ENCODE measurements around the gene NLE1.
"Not testable (repeated sequence)": the region's sequence is repeated elsewhere in the genome, so short reads cannot be mapped to it uniquely, and the experiment has no call there.

GRCh38 chr17:35172321-35172720, 30.2 kb upstream of the NLE1 start:
- not testable (repeated sequence) for TF ChIP-seq POLR2AphosphoS5, POLR2A (IDR thresholded peaks at IDR 0.05)
- TF ChIP-seq, protein P1, sequence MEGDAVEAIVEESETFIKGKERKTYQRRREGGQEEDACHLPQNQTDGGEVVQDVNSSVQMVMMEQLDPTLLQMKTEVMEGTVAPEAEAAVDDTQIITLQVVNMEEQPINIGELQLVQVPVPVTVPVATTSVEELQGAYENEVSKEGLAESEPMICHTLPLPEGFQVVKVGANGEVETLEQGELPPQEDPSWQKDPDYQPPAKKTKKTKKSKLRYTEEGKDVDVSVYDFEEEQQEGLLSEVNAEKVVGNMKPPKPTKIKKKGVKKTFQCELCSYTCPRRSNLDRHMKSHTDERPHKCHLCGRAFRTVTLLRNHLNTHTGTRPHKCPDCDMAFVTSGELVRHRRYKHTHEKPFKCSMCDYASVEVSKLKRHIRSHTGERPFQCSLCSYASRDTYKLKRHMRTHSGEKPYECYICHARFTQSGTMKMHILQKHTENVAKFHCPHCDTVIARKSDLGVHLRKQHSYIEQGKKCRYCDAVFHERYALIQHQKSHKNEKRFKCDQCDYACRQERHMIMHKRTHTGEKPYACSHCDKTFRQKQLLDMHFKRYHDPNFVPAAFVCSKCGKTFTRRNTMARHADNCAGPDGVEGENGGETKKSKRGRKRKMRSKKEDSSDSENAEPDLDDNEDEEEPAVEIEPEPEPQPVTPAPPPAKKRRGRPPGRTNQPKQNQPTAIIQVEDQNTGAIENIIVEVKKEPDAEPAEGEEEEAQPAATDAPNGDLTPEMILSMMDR (IDR thresholded peaks at IDR 0.05): not testable (repeated sequence)
